Body of pancreas (tissue), 4 donors: ENCODE measurements around the gene MYLIP.

Source experiments
- CTCF ChIP-seq, 7 experiments: fragments of 450-650 bp in 4 of 7; fragments of 200-600 bp in 3 of 7; sonication (generic) in 3 of 7; IDR thresholded peaks; one replicate each; pipeline ENCODE4 v1.5.1; 2016 to 2019; ENCODE audit warnings: antibody characterized with exemption in 7 of 7
- POLR2A ChIP-seq, 3 donors: fragments of 450-650 bp; IDR thresholded peaks; one replicate each; pipeline ENCODE4 v1.6.1; 2016; ENCODE audit warnings: antibody characterized with exemption in 3 of 3, mild to moderate bottlenecking in 2 of 3

DNA sequence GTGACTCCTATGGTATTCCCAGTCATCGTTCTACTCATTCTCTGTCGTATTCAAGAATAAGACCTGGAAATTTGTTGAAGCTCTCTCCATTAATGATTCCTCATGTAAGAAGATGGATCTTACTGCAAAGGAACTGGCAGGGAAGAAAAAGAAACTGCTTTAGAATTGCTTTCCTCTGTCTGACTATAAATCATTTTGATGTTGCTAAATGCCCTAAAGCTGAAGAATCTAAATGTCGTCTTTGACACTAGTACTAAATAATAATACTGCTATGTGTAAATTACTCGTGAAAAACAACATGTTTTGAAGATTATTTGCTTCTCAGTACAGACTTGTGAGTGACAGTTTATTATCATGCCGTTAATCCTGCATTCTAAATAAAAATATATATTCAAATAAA is 20.5 kb upstream of the MYLIP start:
- no peak for TF ChIP-seq CTCF (IDR thresholded peaks at IDR 0.05)
- TF ChIP-seq POLR2A (IDR thresholded peaks at IDR 0.05), result no peak
